HEK293 (cell line): ENCODE measurements around the gene AFF1.

Experiments used
- ELK4 ChIP-seq: IDR thresholded peaks from 2 replicates; pipeline ENCODE4 v1.6.1; 2011; ENCODE audit warnings: mild to moderate bottlenecking, low read depth, low read length, borderline replicate concordance
- GLIS1 ChIP-seq: fragments of 450-650 bp; formaldehyde crosslinking; IDR thresholded peaks from 2 replicates; pipeline ENCODE4 v1.5.1; 2016; ENCODE audit warnings: missing biosample characterization, missing genetic modification characterization
- HOXD13 ChIP-seq: sonication (generic); formaldehyde crosslinking; IDR thresholded peaks from 2 replicates; pipeline ENCODE4 v1.8.0; 2022; ENCODE audit warnings: missing genetic modification reagents, borderline replicate concordance
- PRDM6 ChIP-seq: fragments of 450-650 bp; formaldehyde crosslinking; IDR thresholded peaks from 2 replicates; pipeline ENCODE4 v1.5.1; 2017; ENCODE audit warnings: missing biosample characterization, missing genetic modification characterization
- REPIN1 ChIP-seq: fragments of 450-650 bp; formaldehyde crosslinking; IDR thresholded peaks from 2 replicates; pipeline ENCODE4 v1.5.1; 2017; ENCODE audit warnings: missing biosample characterization, missing genetic modification characterization, low read depth
- SETDB1 ChIP-seq: IDR thresholded peaks from one replicate; pipeline ENCODE4 v1.6.1; 2017; ENCODE audit warnings: mild to moderate bottlenecking, low read length, moderate library complexity, mixed read lengths; ENCODE audit not compliant: insufficient read length
- TCF7L2 ChIP-seq: IDR thresholded peaks from 2 replicates; pipeline ENCODE4 v1.6.1; 2011; ENCODE audit warnings: low read depth, mild to moderate bottlenecking, inconsistent platforms, low read length, moderate library complexity, borderline replicate concordance
- TRIM28 ChIP-seq: IDR thresholded peaks from 2 replicates; pipeline ENCODE4 v1.6.1; 2011; ENCODE audit warnings: low read length, control low read depth, borderline replicate concordance
- WT1 ChIP-seq: fragments of 450-650 bp; formaldehyde crosslinking; IDR thresholded peaks from 2 replicates; pipeline ENCODE4 v1.5.1; 2016; ENCODE audit warnings: missing biosample characterization, missing genetic modification characterization
- YY1 ChIP-seq: fragments of 450-650 bp; formaldehyde crosslinking; IDR thresholded peaks from 2 replicates; pipeline ENCODE4 v1.5.1; 2018; ENCODE audit warnings: missing biosample characterization, missing genetic modification characterization
- ZBTB21 ChIP-seq: fragments of 450-650 bp; formaldehyde crosslinking; IDR thresholded peaks from 2 replicates; pipeline ENCODE4 v1.5.1; 2017; ENCODE audit warnings: missing biosample characterization, missing genetic modification characterization
- ZBTB7A ChIP-seq: fragments of 450-650 bp; formaldehyde crosslinking; IDR thresholded peaks from 2 replicates; pipeline ENCODE4 v1.5.1; 2016; ENCODE audit warnings: low read depth, missing biosample characterization, missing genetic modification characterization
- ZNF140 ChIP-seq: fragments of 450-650 bp; formaldehyde crosslinking; IDR thresholded peaks from 2 replicates; pipeline ENCODE4 v1.5.1; 2016; ENCODE audit warnings: missing biosample characterization, missing genetic modification characterization
- ZNF157 ChIP-seq: fragments of 450-650 bp; formaldehyde crosslinking; IDR thresholded peaks from 2 replicates; pipeline ENCODE4 v1.5.1; 2016; ENCODE audit warnings: missing biosample characterization, missing genetic modification characterization
- ZNF174 ChIP-seq: fragments of 450-650 bp; formaldehyde crosslinking; IDR thresholded peaks from 2 replicates; pipeline ENCODE4 v1.5.0; 2017; ENCODE audit warnings: missing biosample characterization, mild to moderate bottlenecking, missing genetic modification characterization
- ZNF248 ChIP-seq: fragments of 450-650 bp; formaldehyde crosslinking; IDR thresholded peaks from 2 replicates; pipeline ENCODE4 v1.5.1; 2017; ENCODE audit warnings: missing biosample characterization, missing genetic modification characterization
- ZNF366 ChIP-seq: fragments of 450-650 bp; formaldehyde crosslinking; conservative IDR thresholded peaks from 2 replicates; pipeline ENCODE4 v1.5.1; 2016; ENCODE audit warnings: missing biosample characterization, missing genetic modification characterization
- ZNF404 ChIP-seq: fragments of 450-650 bp; formaldehyde crosslinking; IDR thresholded peaks from 2 replicates; pipeline ENCODE4 v1.5.1; 2017; ENCODE audit warnings: missing biosample characterization, missing genetic modification characterization
- ZNF473 ChIP-seq: fragments of 450-650 bp; formaldehyde crosslinking; IDR thresholded peaks from 2 replicates; pipeline ENCODE4 v1.5.1; 2017; ENCODE audit warnings: missing biosample characterization, missing genetic modification characterization
- ZNF488 ChIP-seq: fragments of 450-650 bp; formaldehyde crosslinking; IDR thresholded peaks from 2 replicates; pipeline ENCODE4 v1.5.1; 2016; ENCODE audit warnings: missing biosample characterization, missing genetic modification characterization
- ZNF510 ChIP-seq: fragments of 450-650 bp; formaldehyde crosslinking; IDR thresholded peaks from 2 replicates; pipeline ENCODE4 v1.5.1; 2018; ENCODE audit warnings: mild to moderate bottlenecking, missing genetic modification characterization, missing biosample characterization; ENCODE audit not compliant: insufficient replicate concordance
- ZNF518A ChIP-seq: fragments of 450-650 bp; formaldehyde crosslinking; conservative IDR thresholded peaks from 2 replicates; pipeline ENCODE4 v1.5.1; 2016; ENCODE audit warnings: low read depth, missing biosample characterization, missing genetic modification characterization
- ZNF561 ChIP-seq: fragments of 450-650 bp; IDR thresholded peaks from 2 replicates; pipeline ENCODE4 v1.5.1; 2018; ENCODE audit warnings: missing biosample characterization, missing genetic modification characterization, borderline replicate concordance
- ZNF600 ChIP-seq: fragments of 450-650 bp; formaldehyde crosslinking; IDR thresholded peaks from 2 replicates; pipeline ENCODE4 v1.5.1; 2016; ENCODE audit warnings: missing biosample characterization, missing genetic modification characterization
- ZNF629 ChIP-seq: fragments of 450-650 bp; formaldehyde crosslinking; IDR thresholded peaks from 2 replicates; pipeline ENCODE4 v1.5.1; 2017; ENCODE audit warnings: missing biosample characterization, missing genetic modification characterization
- ZNF843 ChIP-seq: fragments of 450-650 bp; formaldehyde crosslinking; IDR thresholded peaks from 2 replicates; pipeline ENCODE4 v1.5.1; 2016; ENCODE audit warnings: missing biosample characterization, missing genetic modification characterization
- ZSCAN23 ChIP-seq: fragments of 450-650 bp; formaldehyde crosslinking; IDR thresholded peaks from 2 replicates; pipeline ENCODE4 v1.5.1; 2016; ENCODE audit warnings: missing biosample characterization, missing genetic modification characterization
- TF ChIP-seq, protein P1 (sequence below): fragments of 450-650 bp; formaldehyde crosslinking; IDR thresholded peaks from 2 replicates; pipeline ENCODE4 v1.5.1; 2016; ENCODE audit warnings: missing biosample characterization, missing genetic modification characterization

The AFF1 gene

GRCh38 chr4:87073199-87074120 lies 138.6 kb downstream of the AFF1 start (continued):
- TF ChIP-seq ZNF518A (no peak), ZNF600 (tag by site-specific recombination) (peak; percentile 71), YY1 (tag by site-specific recombination) (no peak), PRDM6 (tag by site-specific recombination) (peak; percentile 95), REPIN1 (tag by site-specific recombination) (no peak), ZNF366 (0 out of 2 replicates have a peak, but pooled peaks have one; percentile 30), ZBTB21 (tag by site-specific recombination) (no peak), ELK4 (no peak), ZSCAN23 (no peak), TRIM28 (peak; percentile 85), ZNF174 (tag by site-specific recombination) (no peak), ZNF843 (tag by site-specific recombination) (0 out of 2 replicates have a peak, but pooled peaks have one; percentile 7), ZNF404 (tag by site-specific recombination) (no peak), HOXD13 (CRISPR knock-in tag) (no peak), WT1 (tag by site-specific recombination) (0 out of 2 replicates have a peak, but pooled peaks have one; percentile 20), ZNF157 (tag by site-specific recombination) (no peak), ZNF629 (tag by site-specific recombination) (no peak), ZNF561 (no peak), SETDB1 (no peak), ZNF510 (tag by site-specific recombination) (no peak), ZNF488 (no peak), ZNF473 (tag by site-specific recombination) (no peak), ZBTB7A (tag by site-specific recombination) (no peak), GLIS1 (tag by site-specific recombination) (no peak), ZNF248 (tag by site-specific recombination) (no peak), TCF7L2 (no peak; the same call in 1 of the 2 replicates), ZNF140 (no peak)
- TF ChIP-seq, protein P1, sequence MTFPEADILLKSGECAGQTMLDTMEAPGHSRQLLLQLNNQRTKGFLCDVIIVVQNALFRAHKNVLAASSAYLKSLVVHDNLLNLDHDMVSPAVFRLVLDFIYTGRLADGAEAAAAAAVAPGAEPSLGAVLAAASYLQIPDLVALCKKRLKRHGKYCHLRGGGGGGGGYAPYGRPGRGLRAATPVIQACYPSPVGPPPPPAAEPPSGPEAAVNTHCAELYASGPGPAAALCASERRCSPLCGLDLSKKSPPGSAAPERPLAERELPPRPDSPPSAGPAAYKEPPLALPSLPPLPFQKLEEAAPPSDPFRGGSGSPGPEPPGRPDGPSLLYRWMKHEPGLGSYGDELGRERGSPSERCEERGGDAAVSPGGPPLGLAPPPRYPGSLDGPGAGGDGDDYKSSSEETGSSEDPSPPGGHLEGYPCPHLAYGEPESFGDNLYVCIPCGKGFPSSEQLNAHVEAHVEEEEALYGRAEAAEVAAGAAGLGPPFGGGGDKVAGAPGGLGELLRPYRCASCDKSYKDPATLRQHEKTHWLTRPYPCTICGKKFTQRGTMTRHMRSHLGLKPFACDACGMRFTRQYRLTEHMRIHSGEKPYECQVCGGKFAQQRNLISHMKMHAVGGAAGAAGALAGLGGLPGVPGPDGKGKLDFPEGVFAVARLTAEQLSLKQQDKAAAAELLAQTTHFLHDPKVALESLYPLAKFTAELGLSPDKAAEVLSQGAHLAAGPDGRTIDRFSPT (tag by site-specific recombination) = peak; percentile 52; the same call in 1 of the 2 replicates
